Memory B cell (primary cell): ENCODE measurements around the gene ENDOV.

Experiments used
- ATAC-seq: fragments of 150-1000 bp; cut with Tn5 transposase; 2 replicates; pipeline ENCODE4 v1.10.0; 2021; ENCODE audit warnings: low read depth, mild to moderate bottlenecking, moderate library complexity
- DNase-seq, 2 donors: peaks; one replicate each; pipeline ENCODE4 v3.0.0; 2022; ENCODE audit warnings: low spot score in 2 of 2
- H3K27ac Mint-ChIP-seq: one replicate; pipeline ENCODE4 v1.8.0; 2022; ENCODE audit warnings: mild to moderate bottlenecking, moderate library complexity, mixed read lengths
- H3K27me3 Mint-ChIP-seq: one replicate; pipeline ENCODE4 v1.8.0; 2022; ENCODE audit warnings: mixed read lengths
- H3K36me3 Mint-ChIP-seq: one replicate; pipeline ENCODE4 v1.8.0; 2022; ENCODE audit warnings: mild to moderate bottlenecking, mixed read lengths
- H3K4me1 Mint-ChIP-seq: one replicate; pipeline ENCODE4 v1.8.0; 2022; ENCODE audit warnings: mixed read lengths
- H3K4me3 Mint-ChIP-seq: one replicate; pipeline ENCODE4 v1.8.0; 2022; ENCODE audit warnings: mild to moderate bottlenecking, moderate library complexity, mixed read lengths
- H3K9me3 Mint-ChIP-seq: one replicate; pipeline ENCODE4 v1.8.0; 2022; ENCODE audit warnings: mixed read lengths

ENDOV gene

GRCh38 chr17:80461528-80462160 is 46.7 kb downstream of the ENDOV start:
- H3K4me3 Mint-ChIP-seq: no peak overlapping the region
- ATAC-seq: no peak
- peaks cover 5% of the 10 kb centered on the region for H3K4me1 Mint-ChIP-seq
- H3K9me3 Mint-ChIP-seq: no peaks in the 10 kb centered on the region
- no peak for DNase-seq
- no peak overlapping the region for H3K27ac Mint-ChIP-seq
- H3K27me3 Mint-ChIP-seq: peaks cover 29% of the 10 kb centered on the region
- H3K36me3 Mint-ChIP-seq: no peaks in the 10 kb centered on the region

- no peaks in the 10 kb centered on the region for H3K36me3 Mint-ChIP-seq
- H3K27me3 Mint-ChIP-seq: peaks cover 25% of the 10 kb centered on the region
- DNase-seq: no peak
- ATAC-seq: no peak
- no peaks in the 10 kb centered on the region for H3K9me3 Mint-ChIP-seq
- no peaks in the 10 kb centered on the region for H3K4me1 Mint-ChIP-seq
- no peak overlapping the region for H3K27ac Mint-ChIP-seq
- H3K4me3 Mint-ChIP-seq: no peak overlapping the region
Measured at GRCh38 chr17:80463784-80464400, 48.9 kb downstream of the ENDOV start.

- no peak overlapping the region for H3K27ac Mint-ChIP-seq
- H3K4me1 Mint-ChIP-seq: no peaks in the 10 kb centered on the region
- H3K9me3 Mint-ChIP-seq: no peaks in the 10 kb centered on the region
Measured at GRCh38 chr17:80464486-80464885, 49.5 kb downstream of the ENDOV start.

GRCh38 chr17:80465327-80465974 is 50.5 kb downstream of the ENDOV start:
- no peak overlapping the region for H3K4me3 Mint-ChIP-seq
- H3K4me1 Mint-ChIP-seq: no peaks in the 10 kb centered on the region
- no peaks in the 10 kb centered on the region for H3K9me3 Mint-ChIP-seq
- no peak overlapping the region for H3K27ac Mint-ChIP-seq
- DNase-seq (no peak), ATAC-seq (no peak)
- peaks cover 26% of the 10 kb centered on the region for H3K27me3 Mint-ChIP-seq
- H3K36me3 Mint-ChIP-seq: no peaks in the 10 kb centered on the region

More at GRCh38 chr17:80464486-80464885, 49.5 kb downstream of the ENDOV start:
- H3K36me3 Mint-ChIP-seq: no peaks in the 10 kb centered on the region
- no peak overlapping the region for H3K4me3 Mint-ChIP-seq
- H3K27me3 Mint-ChIP-seq: peaks cover 24% of the 10 kb centered on the region
- ATAC-seq: no peak
- no peak for DNase-seq

GRCh38 chr17:80466188-80466705 is 51.3 kb downstream of the ENDOV start:
- H3K9me3 Mint-ChIP-seq: no peaks in the 10 kb centered on the region
- no peaks in the 10 kb centered on the region for H3K36me3 Mint-ChIP-seq
- no peak overlapping the region for H3K27ac Mint-ChIP-seq
- no peak overlapping the region for H3K4me3 Mint-ChIP-seq
- no peak for DNase-seq
- peaks cover 28% of the 10 kb centered on the region for H3K27me3 Mint-ChIP-seq
- H3K4me1 Mint-ChIP-seq: no peaks in the 10 kb centered on the region
- ATAC-seq: no peak

GRCh38 chr17:80468242-80468641 is 53.3 kb downstream of the ENDOV start:
- no peaks in the 10 kb centered on the region for H3K36me3 Mint-ChIP-seq
- DNase-seq: no peak
- H3K4me1 Mint-ChIP-seq: peaks cover 3% of the 10 kb centered on the region
- H3K4me3 Mint-ChIP-seq: no peak overlapping the region
- no peak overlapping the region for H3K27ac Mint-ChIP-seq
- ATAC-seq: no peak
- H3K27me3 Mint-ChIP-seq: peaks cover 40% of the 10 kb centered on the region
- H3K9me3 Mint-ChIP-seq: no peaks in the 10 kb centered on the region

GRCh38 chr17:80468781-80469493 is 54.0 kb downstream of the ENDOV start:
- DNase-seq (no peak), ATAC-seq (no peak)
- no peaks in the 10 kb centered on the region for H3K36me3 Mint-ChIP-seq
- no peak overlapping the region for H3K27ac Mint-ChIP-seq
- H3K9me3 Mint-ChIP-seq: no peaks in the 10 kb centered on the region
- peaks cover 3% of the 10 kb centered on the region for H3K4me1 Mint-ChIP-seq
- H3K4me3 Mint-ChIP-seq: no peak overlapping the region
- peaks cover 42% of the 10 kb centered on the region for H3K27me3 Mint-ChIP-seq

- Mint-ChIP-seq H3K4me1 (peaks cover 8% of the 10 kb centered on the region), H3K9me3 (no peaks in the 10 kb centered on the region)
- ATAC-seq: no peak
Measured at GRCh38 chr17:80469667-80470066, 54.7 kb downstream of the ENDOV start.

GRCh38 chr17:80470603-80471002 is 55.6 kb downstream of the ENDOV start:
- H3K36me3 Mint-ChIP-seq: no peaks in the 10 kb centered on the region
- H3K4me1 Mint-ChIP-seq: peaks cover 17% of the 10 kb centered on the region
- DNase-seq: no peak
- H3K27me3 Mint-ChIP-seq: peaks cover 42% of the 10 kb centered on the region
- no peak overlapping the region for H3K27ac Mint-ChIP-seq
- ATAC-seq: no peak
- H3K4me3 Mint-ChIP-seq: no peak overlapping the region
- H3K9me3 Mint-ChIP-seq: no peaks in the 10 kb centered on the region

More at GRCh38 chr17:80469667-80470066, 54.7 kb downstream of the ENDOV start:
- Mint-ChIP-seq H3K36me3 (no peaks in the 10 kb centered on the region), H3K27ac (no peak overlapping the region), H3K4me3 (no peak overlapping the region), H3K27me3 (peaks cover 45% of the 10 kb centered on the region)
- DNase-seq: no peak

- Mint-ChIP-seq H3K36me3 (no peaks in the 10 kb centered on the region), H3K27me3 (peaks cover 42% of the 10 kb centered on the region), H3K27ac (no peak overlapping the region), H3K4me3 (no peak overlapping the region), H3K4me1 (peaks cover 17% of the 10 kb centered on the region), H3K9me3 (no peaks in the 10 kb centered on the region)
- ATAC-seq: peak; percentile 52
- DNase-seq: no peak
Measured at GRCh38 chr17:80471922-80472321, 57.0 kb downstream of the ENDOV start.

- H3K27me3 Mint-ChIP-seq: peaks cover 39% of the 10 kb centered on the region
- DNase-seq (no peak), ATAC-seq (no peak)
- H3K4me3 Mint-ChIP-seq: no peak overlapping the region
- H3K36me3 Mint-ChIP-seq: no peaks in the 10 kb centered on the region
- no peak overlapping the region for H3K27ac Mint-ChIP-seq
- H3K9me3 Mint-ChIP-seq: no peaks in the 10 kb centered on the region
- H3K4me1 Mint-ChIP-seq: peaks cover 17% of the 10 kb centered on the region
Measured at GRCh38 chr17:80472996-80473395, 58.0 kb downstream of the ENDOV start.

GRCh38 chr17:80473701-80474100 is 58.7 kb downstream of the ENDOV start:
- no peak for DNase-seq
- ATAC-seq: no peak
- Mint-ChIP-seq H3K36me3 (no peaks in the 10 kb centered on the region), H3K9me3 (no peaks in the 10 kb centered on the region), H3K27me3 (peaks cover 34% of the 10 kb centered on the region), H3K27ac (no peak overlapping the region), H3K4me3 (no peak overlapping the region), H3K4me1 (peaks cover 17% of the 10 kb centered on the region)

GRCh38 chr17:80474231-80474960 is 59.4 kb downstream of the ENDOV start:
- Mint-ChIP-seq H3K27me3 (peaks cover 31% of the 10 kb centered on the region), H3K9me3 (no peaks in the 10 kb centered on the region), H3K4me3 (peak overlapping the region; percentile 71), H3K36me3 (no peaks in the 10 kb centered on the region), H3K27ac (no peak overlapping the region), H3K4me1 (peaks cover 17% of the 10 kb centered on the region)
- no peak for DNase-seq
- ATAC-seq: no peak
